NCI-H1092 (cell line): ENCODE measurements around the gene RFPL4AL1.
A peak's percentile ranks its signal among the peaks of the same experiment; 100 is the strongest.
"Not testable (repeated sequence)": the region's sequence is repeated elsewhere in the genome, so short reads cannot be mapped to it uniquely, and the experiment has no call there.

Source experiments
- DNase-seq: peaks from one replicate; lab custom pipeline; 2025; lab: John Stamatoyannopoulos, UW

Gene RFPL4AL1

GRCh38 chr19:55768818-55769217 is at the start of gene RFPL4AL1:
TSS of gene RFPL4AL1 (plus strand) at chr19:55769118. CDS start at chr19:55771805, 2,687 bp downstream.
- not testable (repeated sequence) for DNase-seq

DNA sequence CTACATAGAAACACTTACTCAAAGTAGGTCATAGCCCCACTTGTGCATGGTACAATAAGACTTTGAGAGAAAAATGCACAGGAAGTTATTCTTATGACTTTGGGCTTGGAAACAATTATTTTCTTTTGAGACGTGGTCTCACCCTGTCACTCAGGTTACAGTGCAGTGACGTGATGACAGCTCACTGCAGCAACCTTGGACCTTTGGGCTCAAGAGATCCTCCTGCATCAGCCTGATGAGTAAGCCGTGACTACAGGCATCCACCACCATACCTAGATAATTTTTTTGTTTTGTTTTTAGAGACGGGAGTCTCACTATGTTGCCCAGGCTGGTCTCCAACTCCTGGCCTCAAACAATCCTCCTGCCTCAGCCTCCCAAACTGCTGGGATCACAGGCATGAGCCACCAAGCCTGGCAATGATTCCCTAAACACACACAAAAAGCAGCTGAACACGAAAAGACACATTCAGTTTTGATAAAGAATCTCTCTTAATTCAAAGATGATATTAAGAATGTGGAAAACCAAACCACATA is 48.6 kb upstream of the RFPL4AL1 start:
- DNase-seq: no peak

- no peak for DNase-seq
These were observed 48.1 kb upstream of the RFPL4AL1 start for GRCh38 chr19:55720801-55721200.

- DNase-seq: no peak
These were observed 45.4 kb upstream of the RFPL4AL1 start for GRCh38 chr19:55723491-55723890.

DNA sequence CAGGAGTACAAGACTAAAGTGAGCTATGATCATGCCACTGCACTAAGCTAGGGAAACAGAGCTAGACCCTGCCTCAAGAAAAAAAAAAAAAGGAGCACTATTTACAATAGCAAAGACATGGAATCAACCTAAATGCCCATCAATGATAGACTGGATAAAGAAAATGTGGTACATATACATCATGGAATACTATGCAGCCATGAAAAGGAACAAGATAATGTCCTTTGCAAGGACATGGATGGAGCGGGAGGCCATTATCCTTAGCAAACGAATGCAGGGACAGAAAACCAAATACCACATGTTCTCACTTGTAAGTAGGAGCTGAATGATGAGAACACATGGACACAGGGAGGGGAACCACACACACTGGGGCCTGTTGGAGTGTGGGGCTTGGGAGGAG is 38.5 kb upstream of the RFPL4AL1 start:
- not testable (repeated sequence) for DNase-seq

- no peak for DNase-seq
These were observed 30.6 kb upstream of the RFPL4AL1 start, which contains the start of gene NLRP9 for GRCh38 chr19:55738302-55738701. TSS of gene NLRP9 (minus strand) at chr19:55738402. CDS start at chr19:55738374, 28 bp downstream.

DNA sequence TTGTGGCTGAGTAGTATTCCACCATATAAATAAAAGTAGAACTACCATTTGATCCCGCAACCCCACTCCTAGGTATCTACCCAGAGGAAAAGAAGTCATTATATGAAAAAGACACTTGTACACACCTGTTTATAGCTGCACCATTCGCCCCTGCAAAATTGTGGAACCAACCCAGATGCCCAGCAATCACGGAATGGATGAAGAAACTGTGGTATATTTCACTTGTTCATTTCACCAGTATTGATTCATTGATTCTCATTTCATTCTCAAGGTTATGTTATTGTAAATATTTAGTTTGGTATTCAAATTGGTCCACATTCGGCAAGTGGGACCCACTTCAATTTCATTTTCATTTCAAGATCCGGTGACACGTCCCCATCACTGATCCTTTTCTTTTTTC is 18.2 kb upstream of the RFPL4AL1 start:
- no peak for DNase-seq

DNA sequence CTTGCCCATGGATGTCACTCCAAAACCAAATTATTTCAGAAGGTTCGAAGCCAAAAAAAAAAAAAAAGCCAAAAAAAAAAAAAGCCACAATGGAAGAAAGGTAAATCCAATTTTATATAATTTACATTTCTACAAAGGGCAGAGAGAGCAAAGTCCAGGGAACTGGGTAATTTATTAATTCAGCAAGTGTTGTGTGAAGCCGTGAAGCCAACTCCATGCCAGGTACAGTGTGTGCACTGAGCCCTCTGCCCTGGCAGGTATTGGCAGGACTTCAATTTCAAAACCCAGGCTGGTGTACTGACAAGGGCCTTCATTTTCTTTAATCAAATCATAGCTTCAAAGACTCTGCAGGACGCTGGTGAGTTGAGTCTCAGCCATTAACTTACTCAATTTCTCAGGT is 15.5 kb upstream of the RFPL4AL1 start:
- no peak for DNase-seq

DNA sequence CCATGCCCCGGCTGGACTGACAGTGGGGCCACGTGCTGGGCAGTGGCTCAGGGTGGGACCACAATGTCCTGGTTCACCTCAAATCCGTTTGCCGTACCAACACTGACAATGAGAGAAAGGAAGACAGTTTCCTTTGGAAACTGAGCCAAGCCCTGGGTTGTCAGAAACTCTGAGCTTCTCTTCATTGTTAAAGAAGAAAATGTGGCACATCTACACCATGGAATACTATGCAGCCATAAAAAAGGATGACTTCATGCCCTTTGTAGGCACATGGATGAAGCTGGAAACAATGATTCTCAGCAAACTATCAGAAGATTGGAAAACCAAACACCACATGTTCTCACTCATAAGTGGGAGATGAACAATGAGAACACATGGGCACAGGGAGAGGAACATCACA is 12.1 kb upstream of the RFPL4AL1 start:
- not testable (repeated sequence) for DNase-seq

- DNase-seq: not testable (repeated sequence)
These were observed 10.1 kb upstream of the RFPL4AL1 start, which contains the start of gene RFPL4A for GRCh38 chr19:55758797-55759196. TSS of gene RFPL4A (plus strand) at chr19:55759097. CDS start at chr19:55761801, 2,704 bp downstream.

GRCh38 chr19:55766466-55766865 is 2.5 kb upstream of the RFPL4AL1 start:
- DNase-seq: no peak

DNA sequence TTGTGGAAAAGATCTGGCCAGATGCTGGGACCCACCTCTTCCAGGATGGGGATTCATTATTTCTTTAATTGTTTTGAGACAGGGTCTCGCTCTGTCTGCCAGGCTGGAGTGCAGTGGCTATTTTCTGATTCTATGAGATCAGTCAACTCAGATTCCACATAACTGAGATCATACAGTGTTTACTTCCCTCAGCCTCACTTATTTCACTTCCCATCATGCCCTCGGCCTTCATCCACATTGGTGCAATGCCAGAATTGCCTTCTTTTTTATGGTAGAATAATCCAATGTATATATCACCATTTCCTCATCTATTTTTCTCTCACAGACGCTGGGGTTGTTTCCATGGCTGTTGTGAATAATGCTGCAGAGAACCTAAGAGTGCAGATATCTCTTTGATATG is 714 bp downstream of the RFPL4AL1 start:
- not testable (repeated sequence) for DNase-seq

GRCh38 chr19:55777528-55777927 is 8.6 kb downstream of the RFPL4AL1 start:
- no peak for DNase-seq

GRCh38 chr19:55778331-55778730 is 9.4 kb downstream of the RFPL4AL1 start:
- no peak for DNase-seq

DNA sequence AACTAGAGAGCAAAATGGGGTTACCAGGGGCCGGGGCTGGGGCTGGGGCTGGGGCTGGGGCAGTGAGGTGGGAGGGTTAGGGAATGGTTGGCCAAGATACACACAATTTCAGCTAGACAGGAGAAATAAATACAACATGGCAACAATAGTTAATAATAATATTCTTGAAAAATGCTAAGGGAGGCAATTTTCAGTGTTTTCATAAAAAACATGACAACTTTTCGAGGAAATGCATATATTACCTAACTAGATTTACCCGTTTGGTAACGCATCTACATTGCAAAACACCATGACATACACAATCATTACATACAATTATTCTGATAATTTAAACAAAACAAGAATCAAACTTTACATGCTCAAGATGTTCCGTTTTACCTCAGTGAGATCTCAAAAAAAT is 12.2 kb downstream of the RFPL4AL1 start:
- DNase-seq: no peak

GRCh38 chr19:55795021-55795420 is 26.1 kb downstream of the RFPL4AL1 start:
- no peak for DNase-seq

- no peak for DNase-seq
These were observed 32.5 kb downstream of the RFPL4AL1 start for GRCh38 chr19:55801416-55801815.

- DNase-seq: no peak
These were observed 33.4 kb downstream of the RFPL4AL1 start for GRCh38 chr19:55802281-55802680.

DNA sequence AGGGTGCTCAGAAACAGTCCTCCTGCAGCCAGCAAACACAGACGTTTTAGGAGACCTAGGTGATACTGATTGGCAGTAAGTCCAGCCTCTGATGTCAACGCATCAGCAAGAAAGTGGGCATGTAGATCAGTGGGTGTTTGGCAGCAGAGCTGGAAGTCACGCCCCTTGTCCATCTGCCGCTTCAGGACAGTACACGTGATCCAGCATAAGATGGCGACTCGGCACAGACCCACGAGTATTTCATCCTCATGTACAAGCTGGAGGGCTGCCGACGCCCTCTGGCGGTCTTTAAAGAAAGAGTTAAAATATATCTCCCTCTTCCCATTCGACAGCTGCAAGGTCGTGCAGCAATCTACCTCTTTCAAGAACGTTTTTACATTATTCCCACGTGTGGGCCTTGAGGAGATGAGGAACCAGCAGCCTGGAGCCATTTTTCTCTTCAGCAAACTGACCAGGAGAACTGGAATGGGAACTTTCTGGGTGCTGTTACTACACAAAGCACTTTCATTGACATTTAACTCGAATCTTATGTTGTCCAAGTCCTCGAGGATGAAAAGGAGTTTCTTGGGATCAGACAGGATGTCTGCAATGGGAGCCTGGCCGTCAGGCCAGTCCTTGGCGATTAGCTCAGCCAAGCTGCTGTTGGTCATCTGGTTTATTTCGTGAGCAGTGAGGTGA is 40.6 kb downstream of the RFPL4AL1 start:
- DNase-seq: peak; percentile 86

- DNase-seq: no peak
These were observed 42.4 kb downstream of the RFPL4AL1 start for GRCh38 chr19:55811340-55811739.

- no peak for DNase-seq
These were observed 43.5 kb downstream of the RFPL4AL1 start for GRCh38 chr19:55812449-55812848.

- no peak for DNase-seq
These were observed 45.0 kb downstream of the RFPL4AL1 start for GRCh38 chr19:55813906-55814305.

GRCh38 chr19:55820037-55820436 is 51.1 kb downstream of the RFPL4AL1 start:
- no peak for DNase-seq
